Thyroid gland (tissue), 4 donors: ENCODE results near the gene TSPAN31.

Source experiments
- POLR2A ChIP-seq, 2 donors: fragments of 450-650 bp; IDR thresholded peaks; one replicate each; pipeline ENCODE4 v1.6.1; 2017; ENCODE audit warnings: antibody characterized with exemption in 2 of 2, mild to moderate bottlenecking in 2 of 2, moderate library complexity in 1 of 2
- TF ChIP-seq, protein P1 (sequence below), 6 experiments: fragments of 200-600 bp in 3 of 6; fragments of 450-650 bp in 3 of 6; sonication (generic) in 3 of 6; IDR thresholded peaks; one replicate each; pipeline ENCODE4 v1.5.1; 2016 to 2019; ENCODE audit warnings: antibody characterized with exemption in 6 of 6, mild to moderate bottlenecking in 2 of 6, inconsistent platforms in 1 of 6, moderate library complexity in 1 of 6

- TF ChIP-seq, protein P1, sequence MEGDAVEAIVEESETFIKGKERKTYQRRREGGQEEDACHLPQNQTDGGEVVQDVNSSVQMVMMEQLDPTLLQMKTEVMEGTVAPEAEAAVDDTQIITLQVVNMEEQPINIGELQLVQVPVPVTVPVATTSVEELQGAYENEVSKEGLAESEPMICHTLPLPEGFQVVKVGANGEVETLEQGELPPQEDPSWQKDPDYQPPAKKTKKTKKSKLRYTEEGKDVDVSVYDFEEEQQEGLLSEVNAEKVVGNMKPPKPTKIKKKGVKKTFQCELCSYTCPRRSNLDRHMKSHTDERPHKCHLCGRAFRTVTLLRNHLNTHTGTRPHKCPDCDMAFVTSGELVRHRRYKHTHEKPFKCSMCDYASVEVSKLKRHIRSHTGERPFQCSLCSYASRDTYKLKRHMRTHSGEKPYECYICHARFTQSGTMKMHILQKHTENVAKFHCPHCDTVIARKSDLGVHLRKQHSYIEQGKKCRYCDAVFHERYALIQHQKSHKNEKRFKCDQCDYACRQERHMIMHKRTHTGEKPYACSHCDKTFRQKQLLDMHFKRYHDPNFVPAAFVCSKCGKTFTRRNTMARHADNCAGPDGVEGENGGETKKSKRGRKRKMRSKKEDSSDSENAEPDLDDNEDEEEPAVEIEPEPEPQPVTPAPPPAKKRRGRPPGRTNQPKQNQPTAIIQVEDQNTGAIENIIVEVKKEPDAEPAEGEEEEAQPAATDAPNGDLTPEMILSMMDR (IDR thresholded peaks at IDR 0.05) = no peak
- no peak for TF ChIP-seq POLR2A (IDR thresholded peaks at IDR 0.05)
These were observed 16.7 kb downstream of the TSPAN31 start for GRCh38 chr12:57761391-57761998.
